Stimulated activated effector memory CD8-positive, alpha-beta T cell treated with anti-CD3 and anti-CD28 coated beads, Interleukin-12 subunit alpha, Interleukin-12 subunit beta, amount 100 ng/mL, for 72 hours (primary cell): ENCODE data around the gene EEF1G.
"Not testable (repeated sequence)": the region's sequence is repeated elsewhere in the genome, so short reads cannot be mapped to it uniquely, and the experiment has no call there.

ENCODE experiments used
- ATAC-seq: fragments of 150-1000 bp; cut with Tn5 transposase; 2 replicates; pipeline ENCODE4 v1.10.0; 2021
- DNase-seq, 2 donors: peaks; one replicate each; pipeline ENCODE4 v3.0.0; 2021 to 2022; ENCODE audit warnings: low spot score in 2 of 2
- H3K27ac Mint-ChIP-seq: one replicate; pipeline ENCODE4 v1.8.0; 2022; ENCODE audit warnings: mild to moderate bottlenecking, mixed read lengths
- H3K36me3 Mint-ChIP-seq: one replicate; pipeline ENCODE4 v1.8.0; 2022; ENCODE audit warnings: mild to moderate bottlenecking, mixed read lengths
- H3K4me1 Mint-ChIP-seq: one replicate; pipeline ENCODE4 v1.8.0; 2022; ENCODE audit warnings: mixed read lengths
- H3K4me3 Mint-ChIP-seq: one replicate; pipeline ENCODE4 v1.8.0; 2022; ENCODE audit warnings: mild to moderate bottlenecking, mixed read lengths
- H3K9me3 Mint-ChIP-seq: one replicate; pipeline ENCODE4 v1.8.0; 2022; ENCODE audit warnings: mixed read lengths

EEF1G gene

DNA sequence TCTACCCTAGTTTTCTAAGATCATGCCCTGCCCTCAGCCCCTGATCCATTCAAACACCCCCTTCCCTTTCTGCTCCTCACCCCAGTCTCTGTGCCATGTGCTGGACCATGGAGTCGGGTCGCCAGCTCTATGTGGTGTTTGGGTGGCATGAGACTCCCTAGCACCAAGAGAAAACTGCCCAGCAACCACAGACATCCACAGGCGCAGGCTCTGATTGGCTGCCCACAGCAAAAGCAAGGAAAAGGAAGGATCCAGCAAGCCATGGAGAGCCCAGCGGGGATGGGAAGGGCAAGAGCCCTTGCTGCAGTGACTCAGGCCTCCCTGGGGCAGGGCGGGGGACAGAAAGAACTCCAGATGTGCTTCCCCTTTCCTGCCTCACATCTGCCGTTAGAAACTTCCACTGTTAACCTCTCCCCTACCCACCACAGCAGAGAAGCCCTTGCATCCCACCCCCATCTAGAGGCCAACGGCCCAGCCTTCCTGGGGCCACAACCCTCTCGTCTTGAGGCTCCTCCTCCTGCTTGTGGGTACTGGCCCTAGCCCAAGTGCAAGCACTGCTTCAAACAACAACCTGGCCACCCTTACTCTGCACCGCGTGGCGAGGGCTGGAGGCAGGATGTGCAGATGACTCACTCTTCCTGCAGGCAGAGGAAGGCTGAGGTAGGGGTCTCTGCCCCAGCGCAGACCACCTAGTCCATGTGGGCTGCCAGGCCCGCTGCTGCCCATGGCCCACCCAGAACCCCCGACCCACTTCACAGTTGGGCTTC is 17.4 kb downstream of the EEF1G start:
- H3K4me3 Mint-ChIP-seq = peak overlapping the region; percentile 76
- ATAC-seq = peak; percentile 76
- peak; percentile 63 to 93 for DNase-seq
- H3K4me1 Mint-ChIP-seq = peaks cover 96% of the 10 kb centered on the region
- H3K27ac Mint-ChIP-seq = peak overlapping the region; percentile 97
- H3K36me3 Mint-ChIP-seq = peaks cover 80% of the 10 kb centered on the region
- no peaks in the 10 kb centered on the region for H3K9me3 Mint-ChIP-seq

- peak overlapping the region; percentile 76 for H3K4me3 Mint-ChIP-seq
- ATAC-seq (peak; percentile 18), DNase-seq (peak in 1 of 2 donors; percentile 85)
- peaks cover 75% of the 10 kb centered on the region for H3K36me3 Mint-ChIP-seq
- no peaks in the 10 kb centered on the region for H3K9me3 Mint-ChIP-seq
- H3K4me1 Mint-ChIP-seq = peaks cover 96% of the 10 kb centered on the region
- H3K27ac Mint-ChIP-seq = peak overlapping the region; percentile 97
Observed at GRCh38 chr11:62555464-62556107, 18.1 kb downstream of the EEF1G start.

DNA sequence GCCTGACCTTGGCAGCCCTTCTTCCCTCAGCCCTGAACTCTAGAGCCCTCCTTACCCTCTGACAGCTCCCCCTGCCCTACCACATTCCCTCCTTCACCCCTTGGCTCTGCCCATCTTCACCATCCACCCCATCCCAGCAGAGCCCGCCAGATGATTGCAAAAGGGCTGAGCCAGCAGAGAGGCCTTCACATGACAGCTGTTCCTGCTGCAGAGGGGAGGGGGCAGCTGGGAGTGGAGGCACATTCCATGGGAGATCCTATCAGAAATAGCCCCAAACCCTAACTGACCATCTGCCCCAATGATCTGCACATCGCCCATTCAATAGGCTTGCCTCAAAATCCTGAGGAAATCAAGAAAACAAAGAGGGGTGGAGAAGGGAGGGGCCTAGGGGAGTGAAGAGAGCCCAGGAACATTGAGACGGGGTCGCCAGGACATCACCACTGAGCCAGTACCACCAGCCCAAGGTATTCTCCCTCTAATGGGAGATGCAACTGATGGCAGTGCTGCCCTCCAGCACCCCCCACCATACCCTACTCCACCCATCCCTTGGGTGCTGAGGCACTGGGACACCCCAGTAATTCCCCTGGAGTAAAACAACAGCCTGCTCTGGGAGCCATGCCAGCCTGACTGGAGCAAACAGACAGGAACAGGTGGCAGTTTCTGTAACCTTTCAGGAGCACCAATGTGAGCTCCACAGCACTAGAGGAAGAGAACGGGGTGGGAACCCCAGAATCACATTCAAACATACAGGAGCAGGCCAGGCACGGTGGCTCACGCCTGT is 19.1 kb downstream of the EEF1G start:
- peak overlapping the region; percentile 76 for H3K4me3 Mint-ChIP-seq
- ATAC-seq (no peak), DNase-seq (no peak)
- peak overlapping the region; percentile 97 for H3K27ac Mint-ChIP-seq
- peaks cover 87% of the 10 kb centered on the region for H3K4me1 Mint-ChIP-seq
- H3K9me3 Mint-ChIP-seq = no peaks in the 10 kb centered on the region
- H3K36me3 Mint-ChIP-seq = peaks cover 65% of the 10 kb centered on the region

DNA sequence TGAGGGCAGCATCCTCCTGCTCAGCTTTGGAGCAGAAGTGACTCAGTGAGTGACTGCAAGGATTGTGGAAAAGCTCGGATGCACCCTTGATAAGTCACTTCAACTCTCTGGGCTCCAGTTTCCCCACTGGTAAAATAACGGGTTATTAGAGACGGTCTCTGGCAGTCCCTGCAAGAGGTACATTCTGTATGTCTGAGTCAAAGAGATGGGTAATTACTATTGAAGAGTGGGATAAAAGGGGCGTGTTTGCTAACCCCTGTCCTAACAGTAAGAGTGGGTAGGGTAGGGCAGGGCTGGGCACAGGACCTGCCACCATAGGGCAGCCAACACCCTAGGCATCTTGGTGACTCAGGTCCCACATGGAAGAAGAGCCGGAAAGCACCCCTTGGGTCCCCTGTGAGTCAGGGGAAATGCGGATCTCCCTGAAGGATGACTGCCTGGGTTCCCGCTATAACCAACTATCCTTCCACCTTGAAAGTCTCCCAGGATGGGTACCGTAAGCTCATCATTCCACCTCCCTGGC is 19.8 kb downstream of the EEF1G start:
- Mint-ChIP-seq H3K9me3 (no peaks in the 10 kb centered on the region), H3K27ac (peak overlapping the region; percentile 97), H3K36me3 (peaks cover 58% of the 10 kb centered on the region), H3K4me3 (peak overlapping the region; percentile 76), H3K4me1 (peaks cover 80% of the 10 kb centered on the region)
- ATAC-seq (no peak), DNase-seq (no peak)

GRCh38 chr11:62553080-62553838 is 20.4 kb downstream of the EEF1G start:
- Mint-ChIP-seq H3K9me3 (no peaks in the 10 kb centered on the region), H3K4me1 (peaks cover 78% of the 10 kb centered on the region), H3K27ac (peak overlapping the region; percentile 97), H3K36me3 (peaks cover 53% of the 10 kb centered on the region), H3K4me3 (peak overlapping the region; percentile 76)
- ATAC-seq = peak; percentile 42
- DNase-seq = peak in 1 of 2 donors; percentile 77

GRCh38 chr11:62552485-62553079 is 21.1 kb downstream of the EEF1G start:
- H3K4me1 Mint-ChIP-seq = peaks cover 79% of the 10 kb centered on the region
- no peaks in the 10 kb centered on the region for H3K9me3 Mint-ChIP-seq
- ATAC-seq (no peak), DNase-seq (no peak)
- H3K27ac Mint-ChIP-seq = peak overlapping the region; percentile 97
- H3K36me3 Mint-ChIP-seq = peaks cover 52% of the 10 kb centered on the region
- peak overlapping the region; percentile 76 for H3K4me3 Mint-ChIP-seq

GRCh38 chr11:62550478-62550877 is 23.2 kb downstream of the EEF1G start:
- Mint-ChIP-seq H3K27ac (peak overlapping the region; percentile 97), H3K36me3 (peaks cover 44% of the 10 kb centered on the region), H3K4me1 (peaks cover 65% of the 10 kb centered on the region)
- DNase-seq, H3K9me3 Mint-ChIP-seq, ATAC-seq, H3K4me3 Mint-ChIP-seq: not testable (repeated sequence)

DNA sequence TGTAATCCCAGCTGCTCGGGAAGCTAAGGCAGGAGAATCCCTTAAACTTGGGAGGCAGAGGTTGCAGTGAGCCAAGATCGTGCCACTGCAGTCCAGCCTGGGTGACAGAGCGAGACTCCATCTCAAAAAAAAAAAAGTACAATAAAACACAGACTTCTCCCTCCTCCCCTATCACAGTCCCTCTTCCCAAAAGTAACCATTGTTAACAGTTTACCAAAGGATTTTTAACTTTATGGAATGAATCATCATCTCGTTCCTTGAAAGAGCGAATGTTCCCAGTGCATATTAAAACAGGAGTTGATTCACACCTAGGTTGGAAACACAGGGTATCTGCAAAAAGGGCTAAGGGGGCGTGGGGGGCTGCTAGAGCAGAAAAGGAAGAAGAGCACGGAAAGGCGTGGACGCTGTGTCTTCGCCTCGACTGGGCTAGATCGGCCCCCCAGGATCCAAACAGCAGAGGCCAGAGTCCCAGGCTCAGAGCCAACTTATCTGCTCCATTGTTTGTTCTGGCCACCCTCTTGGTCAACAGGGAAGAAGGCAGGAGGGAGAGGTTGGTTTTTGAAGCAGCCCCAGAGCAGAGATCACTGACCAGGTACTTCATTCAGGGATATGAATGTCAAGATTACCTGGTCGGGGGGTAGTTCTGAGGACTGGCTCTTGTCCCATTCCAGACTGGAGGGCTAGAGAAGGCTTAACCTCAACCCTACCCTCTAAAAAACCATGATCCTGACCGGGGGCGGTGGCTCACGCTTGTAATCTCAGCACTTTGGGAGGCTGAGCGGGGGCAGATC is 25.0 kb downstream of the EEF1G start:
- no peak for DNase-seq
- Mint-ChIP-seq H3K36me3 (peaks cover 45% of the 10 kb centered on the region), H3K27ac (no peak overlapping the region), H3K4me1 (peaks cover 65% of the 10 kb centered on the region), H3K9me3 (no peaks in the 10 kb centered on the region), H3K4me3 (peak overlapping the region; percentile 80)
- no peak for ATAC-seq

- ATAC-seq = no peak
- Mint-ChIP-seq H3K4me1 (peaks cover 65% of the 10 kb centered on the region), H3K4me3 (peak overlapping the region; percentile 80), H3K27ac (peak overlapping the region; percentile 83), H3K9me3 (no peaks in the 10 kb centered on the region), H3K36me3 (peaks cover 45% of the 10 kb centered on the region)
- DNase-seq = no peak
Observed at GRCh38 chr11:62547691-62548281, 25.9 kb downstream of the EEF1G start.

GRCh38 chr11:62546929-62547625 is 26.6 kb downstream of the EEF1G start:
- Mint-ChIP-seq H3K9me3 (no peaks in the 10 kb centered on the region), H3K27ac (peak overlapping the region; percentile 83), H3K4me3 (peak overlapping the region; percentile 80), H3K36me3 (peaks cover 38% of the 10 kb centered on the region), H3K4me1 (peaks cover 64% of the 10 kb centered on the region)
- DNase-seq = no peak
- no peak for ATAC-seq

DNA sequence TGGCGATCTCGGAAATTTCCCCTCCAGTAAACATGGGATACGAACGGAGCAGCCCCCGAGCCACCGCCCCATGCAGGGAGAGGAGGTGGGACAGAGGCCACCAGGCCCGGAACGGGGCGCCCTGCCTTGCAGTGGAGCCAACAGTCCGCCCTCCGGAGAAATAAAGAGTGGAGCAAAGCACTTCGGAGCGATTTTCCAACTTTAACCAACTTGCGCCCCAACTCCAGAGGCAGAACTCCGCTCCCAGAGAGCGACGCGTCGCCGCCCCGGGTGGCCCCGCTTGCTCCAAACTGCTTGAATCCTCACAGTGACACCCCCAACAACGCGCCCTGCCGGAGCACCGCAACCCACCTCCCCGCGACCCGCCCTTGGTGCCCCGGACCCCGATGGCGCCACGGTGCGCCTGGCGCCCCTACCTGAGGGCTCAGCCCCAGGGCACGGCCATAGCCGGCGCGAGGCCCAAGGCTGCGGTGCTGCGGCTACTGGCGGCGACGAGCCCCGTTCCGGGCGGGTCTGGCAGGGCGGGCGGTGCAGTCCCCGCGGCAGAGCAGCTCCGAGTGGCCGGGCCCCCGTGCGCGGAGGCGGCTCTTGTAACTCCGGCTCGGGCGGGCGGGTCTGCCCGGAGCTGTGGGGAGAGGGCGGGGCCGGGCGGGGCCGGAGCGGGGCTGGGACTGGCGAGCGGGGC is 27.3 kb downstream of the EEF1G start, which contains the start of gene AHNAK:
Gene AHNAK (minus strand): TSS at position 563 of the 685 bp plus-strand sequence. CDS start 10,708 bp downstream, outside the sequence.
- ATAC-seq = peak; percentile 58
- H3K9me3 Mint-ChIP-seq = no peaks in the 10 kb centered on the region
- H3K4me3 Mint-ChIP-seq = peak within 1 kb of the TSS; percentile 80
- DNase-seq = peak in 1 of 2 donors; percentile 80
- peaks cover 37% of the 10 kb centered on the region for H3K36me3 Mint-ChIP-seq
- peaks cover 64% of the 10 kb centered on the region for H3K4me1 Mint-ChIP-seq
- H3K27ac Mint-ChIP-seq = peak within 1 kb of the TSS; percentile 93

GRCh38 chr11:62545437-62546243 is 28.1 kb downstream of the EEF1G start:
- Mint-ChIP-seq H3K4me3 (peak overlapping the region; percentile 80), H3K27ac (peak overlapping the region; percentile 93), H3K4me1 (peaks cover 64% of the 10 kb centered on the region), H3K36me3 (peaks cover 41% of the 10 kb centered on the region), H3K9me3 (no peaks in the 10 kb centered on the region)
- ATAC-seq (peak; percentile 29), DNase-seq (peak in 1 of 2 donors; percentile 84)
